Left lung (tissue), 10 donors: ENCODE measurements around the gene GSG1. TPM values are rescaled to one million over a fixed set of nuclear protein-coding genes. Genes with fewer than 3 reads are reported as not detected.

Experiments
- ATAC-seq: fragments of 200-7000 bp; cut with Tn5 transposase; one replicate; pipeline ENCODE4 v1.9.1; 2020; ENCODE audit warnings: moderate library complexity
- DNase-seq, 4 donors: peaks; one replicate each; pipeline ENCODE4 v3.0.0-alpha.2; 2013 to 2020
- H3K27ac ChIP-seq, 2 donors: fragments of 200-600 bp; sonication (generic) in 1 of 2; one replicate each; pipeline versions ENCODE4 v1.5.0 to v1.8.0; 2020 to 2021
- H3K27me3 ChIP-seq, 2 donors: fragments of 200-600 bp; sonication (generic) in 1 of 2; one replicate each; pipeline versions ENCODE4 v1.5.0 to v1.8.0; 2020 to 2021
- H3K36me3 ChIP-seq, 2 donors: fragments of 200-600 bp; sonication (generic) in 1 of 2; one replicate each; pipeline versions ENCODE4 v1.5.0 to v1.8.0; 2020 to 2021
- H3K4me1 ChIP-seq, 2 donors: fragments of 200-600 bp; one replicate each; pipeline ENCODE4 v1.8.0; 2021
- H3K4me3 ChIP-seq, 2 donors: fragments of 200-600 bp; sonication (generic) in 1 of 2; one replicate each; pipeline versions ENCODE4 v1.5.0 to v1.8.0; 2020 to 2021; ENCODE audit warnings: mild to moderate bottlenecking in 1 of 2
- H3K9me3 ChIP-seq, 2 donors: fragments of 200-600 bp; sonication (generic) in 1 of 2; one replicate each; pipeline versions ENCODE4 v1.5.0 to v1.8.0; 2020 to 2021
- intact Hi-C, 2 donors: fragments of 100-400 bp; cut with DNase I; formaldehyde crosslinking; loops; one replicate each; pipeline versions ENCODE4 v1.11.2 to v1.14.2; 2022
- polyA plus RNA-seq, 6 donors: library from polyadenylated mRNA; unstranded; fragments of 120-200 nt; gene quantifications; one replicate each; pipeline ENCODE4 v1.2.1, GENCODE V29; 2013; ENCODE audit not compliant: insufficient read length in 6 of 6
- total RNA-seq, 2 donors: library from RNA; stranded (reverse); fragmentation: NEBNext Ultra II Directional; extraction: Animal tissue kit (Norgen Biotek cat#: 25700); gene quantifications; one replicate each; pipeline ENCODE4 v1.2.1, GENCODE V29; 2021
- TF ChIP-seq, protein P1 (sequence below), 2 donors: fragments of 200-600 bp; sonication (generic) in 1 of 2; IDR thresholded peaks; one replicate each; pipeline versions ENCODE4 v1.5.0 to v1.8.0; 2021; ENCODE audit warnings: antibody characterized with exemption in 2 of 2
- donor health status: DM: no; HTN: yes; CAD: no.
- donor health status: DM: no; HTN: no; CAD: no.

The GSG1 gene
- total and polyA plus RNA-seq, 8 donors = 0.26 to 0.75 (median 0.61) TPM; not detected in 1

DNA sequence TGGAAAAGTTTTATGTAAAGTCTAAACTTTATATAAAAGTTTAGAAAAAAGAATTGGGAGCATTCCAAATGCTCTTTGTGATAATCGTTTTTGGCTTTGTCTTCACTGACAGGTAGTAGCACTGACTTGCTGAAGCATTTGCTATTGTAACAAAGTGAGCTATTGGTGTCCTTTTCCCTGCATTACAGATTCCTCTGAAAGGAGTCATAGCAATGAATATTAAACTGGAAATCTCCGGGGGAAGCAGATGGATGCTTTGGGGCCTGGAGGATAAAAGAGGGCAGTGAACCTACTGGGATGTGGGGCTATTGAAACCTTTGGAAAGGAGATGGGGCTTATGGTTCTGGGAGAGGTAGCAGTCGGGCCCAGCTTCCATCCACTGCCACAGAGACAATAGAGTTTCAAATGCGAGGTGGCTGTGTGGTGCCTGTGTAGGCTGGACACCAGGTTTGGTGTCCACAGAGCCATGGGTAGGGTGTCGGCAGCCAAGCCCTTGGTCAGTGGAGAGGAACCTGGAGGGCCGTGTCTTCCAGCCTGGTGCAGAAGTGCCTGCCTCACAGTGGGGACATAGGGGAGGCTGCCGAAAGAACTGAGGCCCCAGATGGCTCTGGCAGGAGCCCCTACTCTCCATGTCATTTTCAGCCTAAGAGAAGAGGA, 10.1 kb downstream of the GSG1 start:
- H3K27ac ChIP-seq = no peak overlapping the region
- peaks cover 5 to 36% of the 10 kb centered on the region in 2 donors for H3K4me1 ChIP-seq
- TF ChIP-seq, protein P1, sequence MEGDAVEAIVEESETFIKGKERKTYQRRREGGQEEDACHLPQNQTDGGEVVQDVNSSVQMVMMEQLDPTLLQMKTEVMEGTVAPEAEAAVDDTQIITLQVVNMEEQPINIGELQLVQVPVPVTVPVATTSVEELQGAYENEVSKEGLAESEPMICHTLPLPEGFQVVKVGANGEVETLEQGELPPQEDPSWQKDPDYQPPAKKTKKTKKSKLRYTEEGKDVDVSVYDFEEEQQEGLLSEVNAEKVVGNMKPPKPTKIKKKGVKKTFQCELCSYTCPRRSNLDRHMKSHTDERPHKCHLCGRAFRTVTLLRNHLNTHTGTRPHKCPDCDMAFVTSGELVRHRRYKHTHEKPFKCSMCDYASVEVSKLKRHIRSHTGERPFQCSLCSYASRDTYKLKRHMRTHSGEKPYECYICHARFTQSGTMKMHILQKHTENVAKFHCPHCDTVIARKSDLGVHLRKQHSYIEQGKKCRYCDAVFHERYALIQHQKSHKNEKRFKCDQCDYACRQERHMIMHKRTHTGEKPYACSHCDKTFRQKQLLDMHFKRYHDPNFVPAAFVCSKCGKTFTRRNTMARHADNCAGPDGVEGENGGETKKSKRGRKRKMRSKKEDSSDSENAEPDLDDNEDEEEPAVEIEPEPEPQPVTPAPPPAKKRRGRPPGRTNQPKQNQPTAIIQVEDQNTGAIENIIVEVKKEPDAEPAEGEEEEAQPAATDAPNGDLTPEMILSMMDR (IDR thresholded peaks at IDR 0.05) = no peak
- no peaks in the 10 kb centered on the region for H3K27me3 ChIP-seq
- ATAC-seq = no peak
- intact Hi-C loops = no loop called here
- no peak for DNase-seq
- no peak overlapping the region for H3K4me3 ChIP-seq
- no peaks in the 10 kb centered on the region for H3K36me3 ChIP-seq
- no peaks in the 10 kb centered on the region for H3K9me3 ChIP-seq

DNA sequence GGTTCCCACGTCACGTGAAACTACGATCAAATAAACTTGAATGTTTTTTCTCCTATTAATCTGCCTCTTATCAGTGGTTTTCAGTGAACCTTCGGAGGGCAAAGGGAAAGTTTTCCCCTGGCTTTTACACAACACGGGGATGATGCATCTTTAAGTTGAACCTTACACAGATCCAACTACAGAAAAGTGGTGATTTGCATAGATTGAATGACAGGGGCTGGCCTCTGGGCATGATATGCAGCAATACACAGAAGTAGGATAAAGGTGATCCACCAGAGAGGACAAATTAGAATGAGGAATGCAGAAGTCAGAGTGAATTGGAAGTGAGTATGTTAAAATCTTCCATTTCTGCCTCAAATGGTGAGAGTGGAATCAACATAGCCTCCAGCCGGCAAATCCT, 11.6 kb downstream of the GSG1 start:
- DNase-seq (no peak), ATAC-seq (no peak)
- TF ChIP-seq, protein P1 (IDR thresholded peaks at IDR 0.05) = no peak
- no peaks in the 10 kb centered on the region for H3K36me3 ChIP-seq
- no peaks in the 10 kb centered on the region for H3K9me3 ChIP-seq
- no peak overlapping the region for H3K4me3 ChIP-seq
- H3K27me3 ChIP-seq = no peaks in the 10 kb centered on the region
- peaks cover 0 to 24% of the 10 kb centered on the region in 2 donors for H3K4me1 ChIP-seq
- intact Hi-C loops = no loop called here
- no peak overlapping the region for H3K27ac ChIP-seq

DNA sequence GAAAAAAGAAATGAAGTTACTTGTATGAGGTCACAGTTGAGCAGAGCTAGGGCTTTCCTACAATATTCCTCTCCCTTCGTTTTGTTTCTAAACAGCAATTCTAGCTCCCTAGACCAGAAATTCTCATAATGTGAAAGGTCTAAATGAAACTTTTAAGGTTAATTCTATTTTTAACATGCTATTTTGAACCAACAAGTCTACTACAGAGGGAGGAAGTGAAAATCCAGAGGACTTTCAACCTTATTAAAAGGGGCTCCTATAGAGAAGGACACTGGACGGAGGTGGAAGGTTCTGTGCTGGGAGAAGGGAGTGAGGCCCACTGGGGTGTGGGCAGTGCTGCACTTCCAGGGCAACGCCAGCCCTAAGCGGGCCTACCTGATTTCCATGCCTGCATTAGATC, 13.4 kb downstream of the GSG1 start:
- Histone ChIP-seq H3K27ac (no peak overlapping the region), H3K4me3 (no peak overlapping the region), H3K4me1 (peaks cover 0 to 18% of the 10 kb centered on the region in 2 donors), H3K9me3 (no peaks in the 10 kb centered on the region), H3K36me3 (no peaks in the 10 kb centered on the region), H3K27me3 (no peaks in the 10 kb centered on the region)
- no peak for ATAC-seq
- no peak for DNase-seq
- intact Hi-C loops = no loop called here
- TF ChIP-seq, protein P1 (IDR thresholded peaks at IDR 0.05) = no peak

DNA sequence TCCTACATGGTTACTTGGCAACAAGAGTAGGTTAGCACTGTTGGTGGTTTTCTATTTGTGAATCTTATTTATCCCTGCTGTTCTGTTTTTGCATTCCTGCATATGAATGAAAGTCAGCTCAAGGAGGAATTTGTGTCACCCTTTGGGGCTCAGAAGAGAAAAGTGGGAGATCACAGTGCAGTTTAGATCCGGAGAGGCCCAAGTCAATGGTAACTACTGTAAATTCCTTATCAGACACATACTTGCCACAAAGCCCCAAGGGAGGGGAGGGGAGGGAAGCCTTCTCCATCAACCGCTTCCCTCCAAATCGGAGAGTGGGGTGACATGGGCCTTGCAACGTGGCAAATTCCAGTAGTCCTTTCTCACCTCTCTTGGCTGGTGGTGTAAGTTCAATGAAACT, 15.0 kb downstream of the GSG1 start:
- Histone ChIP-seq H3K36me3 (no peaks in the 10 kb centered on the region), H3K4me3 (no peak overlapping the region), H3K4me1 (peaks cover 0 to 2% of the 10 kb centered on the region in 2 donors), H3K9me3 (no peaks in the 10 kb centered on the region), H3K27me3 (no peaks in the 10 kb centered on the region), H3K27ac (no peak overlapping the region)
- intact Hi-C loops = loop anchor here in 1 of 2 donors (10.0 kb wide), 1 partner anchor 84 kb away; the partner anchor contains the start of gene HEBP1
- TF ChIP-seq, protein P1 (IDR thresholded peaks at IDR 0.05) = no peak
- DNase-seq = no peak
- ATAC-seq = no peak

DNA sequence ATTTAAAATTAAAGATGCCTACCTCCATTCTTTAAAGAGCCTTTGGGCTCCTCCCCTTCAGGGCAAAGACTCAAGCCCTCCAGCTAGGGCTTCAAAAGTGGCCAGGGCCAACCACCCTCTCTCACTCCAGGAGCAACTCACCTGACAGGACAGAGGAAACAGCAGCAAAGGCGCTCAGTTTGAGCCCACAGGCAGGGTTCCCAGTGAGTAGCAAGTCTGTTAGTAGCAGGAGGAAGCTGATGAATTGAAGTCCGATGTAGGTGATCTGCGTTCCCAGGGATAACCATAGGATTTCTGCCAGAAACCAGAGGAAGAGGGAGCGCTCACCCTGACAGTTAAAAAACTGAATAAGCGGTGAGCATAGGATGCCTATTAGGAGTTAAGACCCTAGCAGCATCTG, 15.7 kb downstream of the GSG1 start:
- Histone ChIP-seq H3K4me3 (no peak overlapping the region), H3K9me3 (no peaks in the 10 kb centered on the region), H3K4me1 (no peaks in the 10 kb centered on the region), H3K27me3 (no peaks in the 10 kb centered on the region), H3K27ac (no peak overlapping the region), H3K36me3 (no peaks in the 10 kb centered on the region)
- no peak for ATAC-seq
- TF ChIP-seq, protein P1 (IDR thresholded peaks at IDR 0.05) = no peak
- intact Hi-C loops = loop anchor here in 1 of 2 donors (10.0 kb wide), 1 partner anchor 83 kb away; the partner anchor contains the start of gene HEBP1
- no peak for DNase-seq
